ENCODE data around the gene RNF212. TPM values are rescaled to one million over a fixed set of nuclear protein-coding genes. Genes with fewer than 3 reads are reported as not detected.

Gene RNF212
- total RNA-seq, 4 donors from 2014 or later: 4.5 to 6.6 (median 5.4) TPM; not detected in 1

- no peak overlapping the region for H3K4me3 ChIP-seq
- H3K27ac ChIP-seq: no peak overlapping the region
- TF ChIP-seq CTCF (IDR thresholded peaks at IDR 0.05): no peak
- no peak for TF ChIP-seq POLR2A (IDR thresholded peaks at IDR 0.05)
- no peak for DNase-seq
- no peaks in the 10 kb centered on the region for H3K27me3 ChIP-seq
- H3K36me3 ChIP-seq: peaks cover 0 to 10% (median 0%) of the 10 kb centered on the region in 3 donors
- no peaks in the 10 kb centered on the region for H3K4me1 ChIP-seq
- peaks cover 0 to 4% (median 0%) of the 10 kb centered on the region in 4 donors for H3K9me3 ChIP-seq
These were observed 84.7 kb downstream of the RNF212 start for GRCh38 chr4:1028574-1029220.

- Histone ChIP-seq H3K4me3 (no peak overlapping the region), H3K27me3 (no peaks in the 10 kb centered on the region), H3K27ac (no peak overlapping the region), H3K36me3 (peaks cover 0 to 10% (median 0%) of the 10 kb centered on the region in 3 donors), H3K4me1 (peaks cover 0 to 2% (median 0%) of the 10 kb centered on the region in 4 donors), H3K9me3 (peaks cover 0 to 4% (median 0%) of the 10 kb centered on the region in 4 donors)
- DNase-seq: no peak
- TF ChIP-seq POLR2A (IDR thresholded peaks at IDR 0.05): no peak
- TF ChIP-seq CTCF (IDR thresholded peaks at IDR 0.05): no peak
These were observed 85.5 kb downstream of the RNF212 start for GRCh38 chr4:1027915-1028238.

GRCh38 chr4:1027219-1027914 lies 86.0 kb downstream of the RNF212 start:
- Histone ChIP-seq H3K4me3 (no peak overlapping the region), H3K27me3 (no peaks in the 10 kb centered on the region), H3K4me1 (peaks cover 0 to 7% (median under 1%) of the 10 kb centered on the region in 4 donors), H3K9me3 (peaks cover 0 to 4% (median 0%) of the 10 kb centered on the region in 4 donors), H3K36me3 (peaks cover 0 to 10% (median 0%) of the 10 kb centered on the region in 3 donors), H3K27ac (no peak overlapping the region)
- no peak for DNase-seq
- TF ChIP-seq POLR2A (IDR thresholded peaks at IDR 0.05): no peak
- no peak for TF ChIP-seq CTCF (IDR thresholded peaks at IDR 0.05)

GRCh38 chr4:1026115-1026514 lies 87.2 kb downstream of the RNF212 start:
- peaks cover 0 to 4% (median 0%) of the 10 kb centered on the region in 4 donors for H3K9me3 ChIP-seq
- peaks cover 0 to 15% (median 9%) of the 10 kb centered on the region in 4 donors for H3K4me1 ChIP-seq
- no peak overlapping the region for H3K4me3 ChIP-seq
- H3K36me3 ChIP-seq: peaks cover 0 to 10% (median 0%) of the 10 kb centered on the region in 3 donors
- DNase-seq: peak; percentile 59 to 74 (median 67)
- H3K27me3 ChIP-seq: no peaks in the 10 kb centered on the region
- no peak for TF ChIP-seq POLR2A (IDR thresholded peaks at IDR 0.05)
- no peak for TF ChIP-seq CTCF (IDR thresholded peaks at IDR 0.05)
- H3K27ac ChIP-seq: no peak overlapping the region

GRCh38 chr4:1024882-1025545 lies 88.3 kb downstream of the RNF212 start:
- Histone ChIP-seq H3K27me3 (no peaks in the 10 kb centered on the region), H3K36me3 (peaks cover 0 to 10% (median 0%) of the 10 kb centered on the region in 3 donors), H3K27ac (no peak overlapping the region), H3K4me1 (peaks cover 0 to 15% (median 10%) of the 10 kb centered on the region in 4 donors), H3K4me3 (no peak overlapping the region), H3K9me3 (no peaks in the 10 kb centered on the region)
- TF ChIP-seq CTCF (IDR thresholded peaks at IDR 0.05) (no peak), POLR2A (IDR thresholded peaks at IDR 0.05) (no peak)
- no peak for DNase-seq
